Vagina (tissue), 2 donors: ENCODE results near the gene MTCL1. TPM values are rescaled to one million over a fixed set of nuclear protein-coding genes. Genes with fewer than 3 reads are reported as not detected.

ENCODE experiments used
- DNase-seq, 2 donors: peaks; one replicate each; pipeline ENCODE4 v3.0.0-alpha.2; 2017; ENCODE audit errors: extremely low spot score in 2 of 2
- H3K27ac ChIP-seq: fragments of 200-600 bp; sonication (generic); one replicate; pipeline ENCODE4 v1.5.1; 2019
- H3K27me3 ChIP-seq: fragments of 200-600 bp; sonication (generic); one replicate; pipeline ENCODE4 v1.5.1; 2019
- H3K36me3 ChIP-seq, 2 donors: fragments of 200-600 bp; sonication (generic); one replicate each; pipeline ENCODE4 v1.5.1; 2017 to 2019
- H3K4me1 ChIP-seq: fragments of 200-600 bp; sonication (generic); one replicate; pipeline ENCODE4 v1.5.1; 2019
- H3K4me3 ChIP-seq, 2 donors: fragments of 200-600 bp; sonication (generic); 1 replicate in 1 of 2; 2 replicates in 1 of 2; pipeline ENCODE4 v1.5.1; 2016 to 2019
- H3K9me3 ChIP-seq: fragments of 200-600 bp; sonication (generic); one replicate; pipeline ENCODE4 v1.5.1; 2019
- POLR2A ChIP-seq, 2 donors: fragments of 450-650 bp; IDR thresholded peaks; one replicate each; pipeline ENCODE4 v1.6.1; 2017; ENCODE audit warnings: antibody characterized with exemption in 2 of 2, mild to moderate bottlenecking in 2 of 2, moderate library complexity in 2 of 2
- POLR2AphosphoS5 ChIP-seq, 2 donors: sonication (generic); formaldehyde crosslinking; IDR thresholded peaks; one replicate each; pipeline ENCODE4 v1.9.0; 2017; ENCODE audit warnings: antibody characterized with exemption in 2 of 2, mild to moderate bottlenecking in 2 of 2, low read depth in 1 of 2; ENCODE audit not compliant: insufficient read depth in 1 of 2
- intact Hi-C: fragments of 100-400 bp; cut with DNase I; formaldehyde crosslinking; loops from one replicate; pipeline ENCODE4 v1.15.1; 2023
- total RNA-seq: library from RNA; depleted of rRNA; stranded (reverse); fragments of >200 nt; gene quantifications from one replicate; pipeline ENCODE4 v1.2.3, GENCODE V29; 2016
- TF ChIP-seq, protein P1 (sequence below), 3 experiments: fragments of 450-650 bp in 2 of 3; fragments of 200-600 bp in 1 of 3; sonication (generic) in 1 of 3; IDR thresholded peaks; one replicate each; pipeline ENCODE4 v1.5.1; 2017 to 2019; ENCODE audit warnings: antibody characterized with exemption in 3 of 3, mild to moderate bottlenecking in 2 of 3, moderate library complexity in 2 of 3

MTCL1 gene
- total RNA-seq, 1 donor from 2014 or later, result 23.6 TPM

DNA sequence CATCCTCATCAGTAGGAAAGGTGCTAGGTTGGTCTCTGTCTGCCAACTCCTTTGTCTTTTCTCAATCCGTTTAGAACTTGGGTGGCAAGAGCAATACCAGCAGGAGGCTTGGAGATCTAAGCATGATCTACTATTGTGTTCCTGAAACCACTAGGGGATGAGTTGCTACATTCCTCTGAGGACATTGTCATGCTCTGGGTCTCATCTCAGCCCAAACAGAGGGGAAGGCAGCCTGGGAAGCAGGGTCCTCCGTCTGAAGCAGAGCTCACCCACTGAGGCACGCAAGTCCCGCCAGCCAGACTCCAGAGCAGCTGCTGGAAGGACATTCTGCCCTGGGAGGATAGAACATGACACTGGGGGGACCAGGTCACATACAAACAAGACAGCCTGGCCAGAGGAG lies 162.9 kb downstream of the MTCL1 start:
- Histone ChIP-seq H3K4me3 (no peak overlapping the region), H3K9me3 (no peaks in the 10 kb centered on the region), H3K4me1 (peaks cover 4% of the 10 kb centered on the region), H3K27me3 (no peaks in the 10 kb centered on the region), H3K36me3 (no peaks in the 10 kb centered on the region), H3K27ac (no peak overlapping the region)
- DNase-seq, result no peak
- intact Hi-C loops, result no loop called here
- TF ChIP-seq, protein P1, sequence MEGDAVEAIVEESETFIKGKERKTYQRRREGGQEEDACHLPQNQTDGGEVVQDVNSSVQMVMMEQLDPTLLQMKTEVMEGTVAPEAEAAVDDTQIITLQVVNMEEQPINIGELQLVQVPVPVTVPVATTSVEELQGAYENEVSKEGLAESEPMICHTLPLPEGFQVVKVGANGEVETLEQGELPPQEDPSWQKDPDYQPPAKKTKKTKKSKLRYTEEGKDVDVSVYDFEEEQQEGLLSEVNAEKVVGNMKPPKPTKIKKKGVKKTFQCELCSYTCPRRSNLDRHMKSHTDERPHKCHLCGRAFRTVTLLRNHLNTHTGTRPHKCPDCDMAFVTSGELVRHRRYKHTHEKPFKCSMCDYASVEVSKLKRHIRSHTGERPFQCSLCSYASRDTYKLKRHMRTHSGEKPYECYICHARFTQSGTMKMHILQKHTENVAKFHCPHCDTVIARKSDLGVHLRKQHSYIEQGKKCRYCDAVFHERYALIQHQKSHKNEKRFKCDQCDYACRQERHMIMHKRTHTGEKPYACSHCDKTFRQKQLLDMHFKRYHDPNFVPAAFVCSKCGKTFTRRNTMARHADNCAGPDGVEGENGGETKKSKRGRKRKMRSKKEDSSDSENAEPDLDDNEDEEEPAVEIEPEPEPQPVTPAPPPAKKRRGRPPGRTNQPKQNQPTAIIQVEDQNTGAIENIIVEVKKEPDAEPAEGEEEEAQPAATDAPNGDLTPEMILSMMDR (IDR thresholded peaks at IDR 0.05), result no peak
- TF ChIP-seq POLR2A (IDR thresholded peaks at IDR 0.05), result no peak

DNA sequence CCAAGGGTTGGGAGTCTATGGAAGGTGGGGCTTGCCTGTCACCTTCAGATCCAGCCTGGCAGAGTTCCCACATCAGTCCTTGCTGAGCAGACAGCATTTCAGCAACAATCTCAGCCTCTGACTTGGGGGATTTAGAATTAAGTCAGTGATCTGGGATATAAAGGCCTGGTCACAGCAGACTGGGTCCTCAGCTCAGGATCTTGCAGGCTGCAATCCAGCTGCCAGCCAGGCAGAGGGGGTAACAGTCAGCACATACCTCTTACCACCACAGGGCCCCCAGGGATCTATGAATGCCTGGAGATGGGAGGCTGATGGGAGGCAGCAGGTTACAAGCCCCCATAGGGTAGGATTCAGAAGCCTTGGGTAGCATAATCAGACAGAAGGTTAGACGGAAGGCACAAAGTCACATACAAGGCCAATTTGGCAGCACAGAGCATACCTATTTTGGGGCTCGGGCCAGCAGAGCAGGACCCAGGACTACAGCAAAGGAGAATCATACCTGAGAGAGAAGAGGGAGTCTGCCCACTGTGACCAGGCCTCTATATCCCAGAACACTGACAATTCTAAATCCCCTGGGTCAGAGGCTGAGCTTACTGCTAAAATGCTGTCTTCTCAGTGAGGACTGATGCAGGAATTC lies 163.5 kb downstream of the MTCL1 start:
- TF ChIP-seq POLR2AphosphoS5 (IDR thresholded peaks at IDR 0.05; ENCODE audit: insufficient read depth in 1 of 2, low read depth in 1 of 2) (no peak), POLR2A (IDR thresholded peaks at IDR 0.05) (no peak)
- TF ChIP-seq, protein P1 (IDR thresholded peaks at IDR 0.05), result no peak
- intact Hi-C loops, result no loop called here
- peaks cover 4% of the 10 kb centered on the region for H3K4me1 ChIP-seq
- no peaks in the 10 kb centered on the region for H3K9me3 ChIP-seq
- H3K4me3 ChIP-seq, result no peak overlapping the region
- no peaks in the 10 kb centered on the region for H3K36me3 ChIP-seq
- no peaks in the 10 kb centered on the region for H3K27me3 ChIP-seq
- H3K27ac ChIP-seq, result no peak overlapping the region
- DNase-seq, result no peak

DNA sequence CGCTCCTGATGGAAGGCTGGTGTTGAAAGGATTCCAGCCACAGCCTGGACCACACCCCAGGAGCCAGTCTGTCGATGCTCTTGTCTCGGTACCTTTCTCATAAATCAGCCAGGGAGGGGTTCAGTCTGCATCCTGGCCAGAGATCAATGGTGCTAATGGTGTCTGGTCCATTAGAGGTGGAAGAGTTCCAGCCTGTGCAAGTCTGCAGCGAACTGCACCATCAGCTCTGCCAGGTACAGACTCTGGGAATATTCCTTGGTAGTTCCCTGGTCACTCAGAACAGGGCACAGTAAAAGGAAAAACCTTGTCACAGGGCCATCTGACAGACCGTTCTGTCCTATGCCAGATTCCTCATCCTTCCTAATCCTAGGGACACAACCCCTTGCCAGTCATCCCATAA lies 164.3 kb downstream of the MTCL1 start:
- DNase-seq, result no peak
- H3K27me3 ChIP-seq, result no peaks in the 10 kb centered on the region
- peaks cover 4% of the 10 kb centered on the region for H3K4me1 ChIP-seq
- TF ChIP-seq, protein P1 (IDR thresholded peaks at IDR 0.05), result no peak
- no peak for TF ChIP-seq POLR2AphosphoS5 (IDR thresholded peaks at IDR 0.05; ENCODE audit: insufficient read depth in 1 of 2, low read depth in 1 of 2)
- no peak overlapping the region for H3K27ac ChIP-seq
- no peaks in the 10 kb centered on the region for H3K36me3 ChIP-seq
- intact Hi-C loops, result no loop called here
- no peak overlapping the region for H3K4me3 ChIP-seq
- H3K9me3 ChIP-seq, result no peaks in the 10 kb centered on the region

DNA sequence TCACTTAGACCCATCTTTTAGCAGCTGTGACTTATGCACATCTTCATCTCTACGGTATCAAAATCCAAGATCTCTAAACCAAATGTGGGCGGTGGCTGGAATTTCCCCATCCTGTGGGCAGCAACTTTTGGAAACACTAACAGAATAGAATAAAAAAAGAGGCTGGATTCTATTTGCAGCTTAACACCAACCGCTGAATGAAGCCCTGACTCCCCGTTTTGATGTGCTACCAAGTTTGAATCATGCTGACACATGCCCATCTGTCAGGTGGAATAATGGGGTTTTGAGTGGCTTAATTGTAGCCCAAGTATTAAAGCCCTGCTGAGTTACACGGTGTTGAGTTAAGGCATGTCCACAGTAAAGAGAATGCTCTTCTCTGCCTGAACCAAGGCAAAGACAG lies 165.2 kb downstream of the MTCL1 start:
- Histone ChIP-seq H3K36me3 (no peaks in the 10 kb centered on the region), H3K4me3 (no peak overlapping the region), H3K4me1 (peaks cover 4% of the 10 kb centered on the region), H3K27me3 (no peaks in the 10 kb centered on the region), H3K27ac (no peak overlapping the region), H3K9me3 (no peaks in the 10 kb centered on the region)
- no peak for DNase-seq
- no peak for TF ChIP-seq POLR2A (IDR thresholded peaks at IDR 0.05)
- no peak for TF ChIP-seq POLR2AphosphoS5 (IDR thresholded peaks at IDR 0.05; ENCODE audit: insufficient read depth in 1 of 2, low read depth in 1 of 2)
- TF ChIP-seq, protein P1 (IDR thresholded peaks at IDR 0.05), result no peak
- intact Hi-C loops, result no loop called here

DNA sequence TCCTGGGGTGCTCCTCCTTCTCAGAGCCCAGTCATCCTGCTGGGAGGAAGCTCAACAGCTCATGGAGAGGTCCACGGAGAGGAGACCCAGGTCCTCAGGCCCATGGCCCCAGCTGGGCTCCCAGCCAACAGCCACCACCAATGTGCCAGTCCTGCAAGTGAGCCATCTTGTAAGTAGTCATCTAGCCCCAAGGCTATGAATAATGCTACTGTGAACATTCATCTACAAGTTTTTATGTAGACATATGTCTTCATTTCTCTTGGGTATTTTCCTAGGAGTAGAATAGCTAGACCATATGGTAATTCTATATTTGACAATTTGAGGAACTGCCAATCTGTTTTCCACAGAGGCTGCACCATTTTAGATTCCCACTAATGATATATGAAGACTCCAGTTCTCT lies 166.1 kb downstream of the MTCL1 start:
- intact Hi-C loops, result no loop called here
- no peak overlapping the region for H3K27ac ChIP-seq
- no peak overlapping the region for H3K4me3 ChIP-seq
- H3K9me3 ChIP-seq, result no peaks in the 10 kb centered on the region
- peaks cover 4% of the 10 kb centered on the region for H3K4me1 ChIP-seq
- DNase-seq, result no peak
- no peaks in the 10 kb centered on the region for H3K27me3 ChIP-seq
- TF ChIP-seq, protein P1 (IDR thresholded peaks at IDR 0.05), result no peak
- TF ChIP-seq POLR2A (IDR thresholded peaks at IDR 0.05), result no peak
- TF ChIP-seq POLR2AphosphoS5 (IDR thresholded peaks at IDR 0.05; ENCODE audit: insufficient read depth in 1 of 2, low read depth in 1 of 2), result no peak
- H3K36me3 ChIP-seq, result no peaks in the 10 kb centered on the region
